ENCODE data around the gene FBXW8.

FBXW8 gene

DNA sequence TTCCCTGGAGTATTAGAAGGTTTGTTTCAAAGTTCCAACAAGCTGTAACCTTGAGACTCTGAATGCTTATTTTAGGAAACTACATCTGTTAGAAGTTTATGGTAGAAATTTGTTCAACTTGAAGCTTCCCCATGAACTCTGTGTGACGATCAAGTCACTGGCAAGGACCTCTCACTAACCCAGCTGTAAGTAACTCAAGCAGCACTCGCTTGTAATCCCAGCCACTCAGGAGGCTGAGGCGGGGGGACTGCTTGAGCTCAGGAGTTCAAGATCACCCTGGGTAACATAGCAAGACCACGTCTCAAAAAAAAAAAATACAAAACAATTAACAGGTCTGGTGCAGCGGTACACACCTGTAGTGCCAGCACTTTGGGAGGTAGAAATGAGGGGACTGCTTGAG lies 162.9 kb downstream of the FBXW8 start:
- no peak for DNase-seq (ENCODE audit: low read depth in 3 of 3)

DNA sequence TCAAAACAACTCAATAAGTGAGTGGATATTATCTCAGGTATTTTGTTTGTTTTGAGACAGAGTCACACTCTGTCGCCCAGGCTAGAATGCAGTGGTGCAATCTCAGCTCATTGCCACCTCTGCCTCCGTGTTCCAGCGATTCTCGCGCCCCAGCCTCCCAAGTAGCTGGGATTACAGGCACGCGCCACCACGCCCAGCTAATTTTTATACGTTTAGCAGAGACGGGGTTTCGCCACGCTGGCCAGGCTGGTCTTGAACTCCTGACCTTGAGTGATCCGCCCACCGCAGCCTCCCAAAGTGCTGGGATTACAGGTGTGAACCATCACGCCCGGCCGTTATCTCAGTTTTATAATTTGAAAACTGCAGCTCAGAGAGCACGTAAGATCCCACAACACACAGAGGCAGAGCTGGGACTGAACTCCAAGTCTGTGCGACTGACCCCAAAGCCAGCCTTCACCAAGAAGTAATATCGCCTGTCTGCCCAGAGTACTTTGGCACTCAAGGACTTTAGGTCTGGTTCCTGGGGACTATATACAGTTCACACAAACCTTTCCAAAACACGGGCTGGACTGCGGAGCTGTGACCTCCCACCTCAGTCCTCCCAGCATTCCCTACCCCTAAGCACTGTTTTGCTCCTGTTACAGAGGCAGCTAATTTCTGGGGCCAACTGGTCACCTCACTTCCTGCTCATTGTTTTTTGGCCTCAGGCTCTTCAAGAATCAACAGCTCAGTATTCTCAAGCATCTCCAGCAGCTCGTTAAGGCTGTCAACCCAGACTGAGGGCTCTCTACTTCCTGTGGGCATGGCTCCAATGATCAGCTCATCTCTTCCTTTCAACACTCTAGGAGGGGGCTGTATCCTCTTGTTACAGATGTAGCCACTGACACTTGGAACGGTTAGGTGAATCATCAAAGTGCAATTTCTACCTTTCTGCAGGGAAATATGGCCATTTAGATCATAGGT lies 165.9 kb downstream of the FBXW8 start:
- no peak for DNase-seq (ENCODE audit: low read depth in 3 of 3)

DNA sequence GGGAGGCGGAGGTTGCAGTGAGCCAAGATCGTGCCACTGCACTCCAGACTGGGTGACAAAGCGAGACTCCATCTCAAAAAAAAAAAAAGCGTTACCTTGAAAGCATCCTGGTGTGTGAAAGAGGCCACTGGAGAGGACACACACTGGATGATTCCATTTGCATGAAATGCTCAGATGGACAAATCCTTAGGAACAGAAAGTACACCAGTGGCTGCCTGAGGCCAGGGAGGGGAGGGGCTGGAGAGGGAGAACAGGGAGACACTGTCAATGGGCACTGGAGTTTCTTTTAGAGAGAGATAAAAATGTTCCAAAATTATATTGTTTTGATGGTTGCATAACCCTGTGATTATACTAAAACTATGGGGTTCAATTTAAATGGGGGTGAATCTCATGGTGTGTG lies 168.7 kb downstream of the FBXW8 start:
- DNase-seq (ENCODE audit: low read depth in 3 of 3): no peak

DNA sequence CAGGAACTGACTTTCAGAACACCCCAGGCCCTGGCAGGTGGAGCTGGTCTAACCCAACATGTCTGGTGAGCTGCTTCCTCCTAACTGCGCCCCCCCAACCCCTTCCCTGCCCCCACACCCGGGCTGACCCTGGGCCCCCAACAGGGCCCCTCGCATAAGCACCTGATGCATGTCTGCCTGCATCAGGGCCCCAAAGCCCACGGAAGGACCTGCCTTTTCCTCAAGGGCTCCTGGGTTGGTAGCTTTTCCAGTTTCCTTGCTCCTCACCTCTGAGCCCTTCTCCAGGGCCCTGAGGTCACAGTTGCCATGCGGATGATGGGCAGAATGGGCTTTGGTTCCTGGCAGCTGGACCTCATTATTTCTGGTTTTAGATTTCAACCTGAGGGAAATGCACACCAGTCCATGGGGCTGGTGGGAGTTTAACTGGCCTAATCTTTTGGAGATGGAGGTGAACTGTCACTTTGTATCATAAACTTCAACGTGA lies 170.0 kb downstream of the FBXW8 start:
- no peak for DNase-seq (ENCODE audit: low read depth in 3 of 3)
